ENCODE results near the gene ZNF530. TPM values are rescaled to one million over a fixed set of nuclear protein-coding genes. Genes with fewer than 3 reads are reported as not detected.

Gene ZNF530
- total RNA-seq, 1 donor from 2014 or later: 3.2 TPM

Other genes starting within 250 kb of the ZNF530 start
- gene ZNF304, start 248.6 kb upstream of the ZNF530 start, total RNA-seq: 9.2 TPM
- 6.0 TPM for gene TRAPPC2B, start 236.3 kb upstream of the ZNF530 start, total RNA-seq
- 4.0 TPM for gene ZNF547, start 236.3 kb upstream of the ZNF530 start, total RNA-seq
- gene ZNF548, start 210.0 kb upstream of the ZNF530 start, total RNA-seq: 29.3 TPM
- 20.1 TPM for gene ZNF17, start 188.7 kb upstream of the ZNF530 start, total RNA-seq
- gene ZNF749, start 164.6 kb upstream of the ZNF530 start, total RNA-seq: 9.7 TPM
- gene VN1R1, start 142.7 kb upstream of the ZNF530 start, total RNA-seq: 1.6 TPM
- gene ZNF772, start 122.3 kb upstream of the ZNF530 start, total RNA-seq: 12.5 TPM
- gene ZNF419, start 112.1 kb upstream of the ZNF530 start, total RNA-seq: 10.6 TPM
- gene ZNF773, start 99.9 kb upstream of the ZNF530 start, total RNA-seq: 10.7 TPM
- gene ZNF549, start 72.5 kb upstream of the ZNF530 start, total RNA-seq: 9.5 TPM
- gene ZNF550, start 40.0 kb upstream of the ZNF530 start, total RNA-seq: 11.3 TPM
- gene ZNF416, start 21.0 kb upstream of the ZNF530 start, total RNA-seq: 6.4 TPM
- 4.9 TPM for gene ZIK1, start 15.7 kb upstream of the ZNF530 start, total RNA-seq
- gene ZNF134, start 14.4 kb downstream of the ZNF530 start, total RNA-seq: 16.5 TPM
- gene ZNF211, start 33.3 kb downstream of the ZNF530 start, total RNA-seq: 17.7 TPM
- gene ZSCAN4, start 69.0 kb downstream of the ZNF530 start, total RNA-seq: not detected
- gene ZNF551, start 82.1 kb downstream of the ZNF530 start, total RNA-seq: 8.0 TPM
- gene ZNF154, start 109.3 kb downstream of the ZNF530 start, total RNA-seq: 1.8 TPM
- gene ZNF671, start 127.7 kb downstream of the ZNF530 start, total RNA-seq: 3.9 TPM
- gene ZNF776, start 146.9 kb downstream of the ZNF530 start, total RNA-seq: 18.1 TPM
- 20.0 TPM for gene ZNF586, start 169.8 kb downstream of the ZNF530 start, total RNA-seq
- 6.6 TPM for gene ZNF552, start 215.0 kb downstream of the ZNF530 start, total RNA-seq
- gene ZNF587B, start 230.4 kb downstream of the ZNF530 start, total RNA-seq: 13.2 TPM
- gene ZNF587, start 250.0 kb downstream of the ZNF530 start, total RNA-seq: 40.1 TPM